Astrocyte (in vitro differentiated cells and primary cell): ENCODE measurements around the gene PPP2R2C.

Experiments
- CTCF ChIP-seq: IDR thresholded peaks from 2 replicates; pipeline ENCODE4 v1.5.1; 2011; ENCODE audit warnings: low read depth, mild to moderate bottlenecking, inconsistent platforms, low read length, moderate library complexity; ENCODE audit not compliant: insufficient read depth
- EZH2 ChIP-seq: IDR thresholded peaks from 2 replicates; pipeline ENCODE4 v1.6.1; 2012; ENCODE audit warnings: mild to moderate bottlenecking, low read length, inconsistent platforms; ENCODE audit not compliant: insufficient read depth

- TF ChIP-seq CTCF = no peak
- no peak for TF ChIP-seq EZH2
Observed at GRCh38 chr4:6410068-6410467, 62.3 kb downstream of the PPP2R2C start.
